K562 (cell line): ENCODE data around the gene SRRM5. TPM values are rescaled to one million over a fixed set of nuclear protein-coding genes. Genes with fewer than 3 reads are reported as not detected.

Experiments
- BCLAF1 ChIP-seq, 2 experiments: fragments of 450-650 bp in 1 of 2; IDR thresholded peaks; 2 replicates each; pipeline ENCODE4 v1.6.1; 2011 to 2017; ENCODE audit warnings: low read depth in 2 of 2, antibody characterized with exemption in 1 of 2, borderline replicate concordance in 1 of 2, low read length in 1 of 2, mild to moderate bottlenecking in 1 of 2, mixed read lengths in 1 of 2; ENCODE audit not compliant: control insufficient read depth in 1 of 2
- CAMTA2 ChIP-seq: fragments of 250-450 bp; sonication (Bioruptor Pico); conservative IDR thresholded peaks from 2 replicates; pipeline ENCODE4 v1.5.1; 2022
- CBFB ChIP-seq: sonication (generic); formaldehyde crosslinking; IDR thresholded peaks from 2 replicates; pipeline ENCODE4 v1.4.0; 2020; ENCODE audit warnings: mild to moderate bottlenecking, missing genetic modification reagents
- HIVEP1 ChIP-seq: fragments of 250-450 bp; sonication (Bioruptor Pico); IDR thresholded peaks from 2 replicates; pipeline ENCODE4 v1.4.0; 2020; ENCODE audit warnings: mild to moderate bottlenecking
- HNRNPUL1 ChIP-seq: fragments of 200-400 bp; formaldehyde crosslinking; IDR thresholded peaks from 2 replicates; pipeline ENCODE4 v1.6.1; 2017; ENCODE audit warnings: low read length
- IRF9 ChIP-seq: fragments of 450-650 bp; IDR thresholded peaks from 2 replicates; pipeline ENCODE4 v1.6.1; 2016; ENCODE audit warnings: missing biosample characterization, missing genetic modification characterization
- LEF1 ChIP-seq: fragments of 450-650 bp; IDR thresholded peaks from 2 replicates; pipeline ENCODE4 v1.6.1; 2016; ENCODE audit warnings: mild to moderate bottlenecking
- RBBP5 ChIP-seq: fragments of 200-600 bp; sonication (generic); IDR thresholded peaks from 2 replicates; pipeline ENCODE4 v1.6.1; 2012; ENCODE audit warnings: borderline replicate concordance, mild to moderate bottlenecking, low read length, control low read depth, inconsistent platforms; ENCODE audit not compliant: insufficient read depth, poor library complexity, severe bottlenecking
- SMARCE1 ChIP-seq: fragments of 450-650 bp; IDR thresholded peaks from 2 replicates; pipeline ENCODE4 v1.7.1; 2016; ENCODE audit warnings: mild to moderate bottlenecking
- TAF15 ChIP-seq: fragments of 200-400 bp; formaldehyde crosslinking; IDR thresholded peaks from 2 replicates; pipeline ENCODE4 v1.6.1; 2017; ENCODE audit warnings: mild to moderate bottlenecking, low read depth, low read length, moderate library complexity
- TFAP4 ChIP-seq: sonication (generic); formaldehyde crosslinking; IDR thresholded peaks from 2 replicates; pipeline ENCODE4 v1.8.0; 2022; ENCODE audit warnings: missing genetic modification reagents, mild to moderate bottlenecking, moderate library complexity, borderline replicate concordance
- ZNF23 ChIP-seq: fragments of 250-450 bp; sonication (Bioruptor Pico); IDR thresholded peaks from 2 replicates; pipeline ENCODE4 v1.4.0; 2020; ENCODE audit warnings: mild to moderate bottlenecking
- ZNF586 ChIP-seq: fragments of 450-650 bp; formaldehyde crosslinking; conservative IDR thresholded peaks from 2 replicates; pipeline ENCODE4 v1.4.0; 2020; ENCODE audit warnings: mild to moderate bottlenecking, moderate library complexity
- ZNF644 ChIP-seq: fragments of 200-800 bp; sonication (Bioruptor generic); IDR thresholded peaks from 2 replicates; pipeline ENCODE4 v1.6.1; 2016; ENCODE audit warnings: low read depth, missing genetic modification characterization, missing compliant biosample characterization
- ZNF75A ChIP-seq: fragments of 450-650 bp; formaldehyde crosslinking; IDR thresholded peaks from 2 replicates; pipeline ENCODE4 v1.4.0; 2020; ENCODE audit warnings: mild to moderate bottlenecking
- polyA plus RNA-seq, 8 experiments: library from polyadenylated mRNA; depleted of rRNA in 4 of 8; stranded (reverse) in 5 of 8; unstranded in 3 of 8; fragments of >200 nt; fragmentation: Nextera tagmentation in 2 of 8; fragmentation: Illumina TruSeq in 1 of 8; extraction: Ambion mirVana in 2 of 8; extraction: Trizol in 1 of 8; gene quantifications; 2 replicates each; pipeline versions ENCODE4 v1.2.1 to v1.2.3, GENCODE V29; 2011 to 2014; ENCODE audit warnings: inconsistent platforms in 1 of 8, missing spikeins in 1 of 8
- total RNA-seq, 7 experiments: library from RNA; depleted of rRNA in 6 of 7; stranded (reverse); fragments of >200 nt in 6 of 7; fragmentation: Illumina TruSeq in 2 of 7; extraction: Trizol in 2 of 7; gene quantifications; 2 replicates each; pipeline versions ENCODE4 v1.2.1 to v1.2.3, GENCODE V29; 2011 to 2021; ENCODE audit warnings: low replicate concordance in 1 of 7
- TF ChIP-seq, protein P1 (sequence below): conservative IDR thresholded peaks from 2 replicates; pipeline ENCODE4 v1.6.1; 2011; ENCODE audit warnings: low read depth, mild to moderate bottlenecking, low read length; ENCODE audit not compliant: control insufficient read depth
- TF ChIP-seq, protein P2 (sequence below): sonication (generic); formaldehyde crosslinking; IDR thresholded peaks from 2 replicates; pipeline ENCODE4 v1.8.0; 2022; ENCODE audit warnings: missing genetic modification reagents, mild to moderate bottlenecking, borderline replicate concordance

The SRRM5 gene
- total and polyA plus RNA-seq, 9 of the 15 experiments (the other 6 are each of a cell fraction or from before 2014, with no cell fraction given): 0.09 to 0.45 (median 0.18) TPM; not detected in 2

DNA sequence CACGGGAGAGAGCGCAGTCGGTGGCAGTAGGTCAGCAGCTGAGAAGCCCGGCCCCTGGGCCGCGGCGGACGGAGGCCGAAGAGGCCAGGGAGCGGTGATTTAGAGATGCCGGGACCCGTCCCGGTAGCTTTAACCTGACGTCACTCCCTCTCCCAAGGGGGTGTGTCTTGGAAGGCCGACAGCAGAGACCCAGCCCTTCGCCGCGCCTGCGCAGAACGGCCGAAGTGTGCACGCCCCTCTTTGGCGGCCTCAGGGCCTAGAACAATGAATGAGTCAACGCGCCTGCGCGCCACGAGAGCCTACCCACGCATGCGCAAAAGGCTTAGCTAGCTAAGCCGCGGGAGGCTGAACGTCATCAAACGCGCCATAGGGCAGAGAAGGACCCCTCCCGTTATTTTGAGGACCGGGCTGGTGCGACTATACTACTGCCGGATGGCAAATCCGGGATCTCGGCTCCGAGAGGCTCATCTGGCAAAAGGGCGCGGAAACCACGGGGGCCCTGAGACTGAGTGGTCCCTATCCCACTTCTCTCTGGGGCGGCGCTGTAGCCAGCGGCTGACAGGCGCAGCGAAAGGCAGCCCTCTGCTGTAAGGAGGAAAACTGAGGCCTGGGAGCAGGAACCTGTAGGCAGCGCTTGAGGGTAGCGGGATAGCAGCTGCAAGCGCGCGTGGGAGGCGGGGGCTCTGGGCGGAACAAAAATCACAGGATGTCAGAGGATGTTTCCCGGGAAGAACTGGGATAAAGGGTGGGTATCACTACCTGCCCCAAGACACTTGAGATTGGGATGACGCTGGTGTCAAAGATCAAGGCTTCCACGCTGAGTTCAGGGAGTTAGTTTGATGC is 15.7 kb upstream of the SRRM5 start, which contains the start of the genes IRGQ and ZNF576 (continued):
- TF ChIP-seq BCLAF1 (IDR thresholded peaks at IDR 0.05; ENCODE audit: borderline replicate concordance in 1 of 2, control insufficient read depth in 1 of 2, low read depth in 2 of 2, low read length in 1 of 2): 0 out of 4 replicates have a peak, but pooled peaks of 1 of the 2 experiments have one; percentile 28
- 0 out of 2 replicates have a peak, but pooled peaks have one; percentile 34 for TF ChIP-seq LEF1
- peak; percentile 43; the same call in 1 of the 2 replicates for TF ChIP-seq ZNF644
- TF ChIP-seq TAF15: 0 out of 2 replicates have a peak, but pooled peaks have one; percentile 84
- TF ChIP-seq SMARCE1: no peak; the same call in 1 of the 2 replicates
- peak; percentile 49; the same call in 1 of the 2 replicates for TF ChIP-seq HIVEP1 (CRISPR knock-in tag)
- no peak for TF ChIP-seq ZNF75A (CRISPR knock-in tag)
- TF ChIP-seq CBFB (CRISPR knock-in tag): 0 out of 2 replicates have a peak, but pooled peaks have one; percentile 29
- TF ChIP-seq HNRNPUL1: no peak
- TF ChIP-seq, protein P1, sequence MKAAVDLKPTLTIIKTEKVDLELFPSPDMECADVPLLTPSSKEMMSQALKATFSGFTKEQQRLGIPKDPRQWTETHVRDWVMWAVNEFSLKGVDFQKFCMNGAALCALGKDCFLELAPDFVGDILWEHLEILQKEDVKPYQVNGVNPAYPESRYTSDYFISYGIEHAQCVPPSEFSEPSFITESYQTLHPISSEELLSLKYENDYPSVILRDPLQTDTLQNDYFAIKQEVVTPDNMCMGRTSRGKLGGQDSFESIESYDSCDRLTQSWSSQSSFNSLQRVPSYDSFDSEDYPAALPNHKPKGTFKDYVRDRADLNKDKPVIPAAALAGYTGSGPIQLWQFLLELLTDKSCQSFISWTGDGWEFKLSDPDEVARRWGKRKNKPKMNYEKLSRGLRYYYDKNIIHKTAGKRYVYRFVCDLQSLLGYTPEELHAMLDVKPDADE: no peak
- TF ChIP-seq, protein P2, sequence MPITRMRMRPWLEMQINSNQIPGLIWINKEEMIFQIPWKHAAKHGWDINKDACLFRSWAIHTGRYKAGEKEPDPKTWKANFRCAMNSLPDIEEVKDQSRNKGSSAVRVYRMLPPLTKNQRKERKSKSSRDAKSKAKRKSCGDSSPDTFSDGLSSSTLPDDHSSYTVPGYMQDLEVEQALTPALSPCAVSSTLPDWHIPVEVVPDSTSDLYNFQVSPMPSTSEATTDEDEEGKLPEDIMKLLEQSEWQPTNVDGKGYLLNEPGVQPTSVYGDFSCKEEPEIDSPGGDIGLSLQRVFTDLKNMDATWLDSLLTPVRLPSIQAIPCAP (CRISPR knock-in tag): no peak
- peak; percentile 87 for TF ChIP-seq TFAP4 (CRISPR knock-in tag)
- TF ChIP-seq IRF9 (tag): no peak
- TF ChIP-seq ZNF23: no peak
- peak; percentile 60 for TF ChIP-seq RBBP5
- TF ChIP-seq CAMTA2 (CRISPR knock-in tag): no peak
- no peak for TF ChIP-seq ZNF586
